ENCODE measurements around the gene MSANTD7. TPM values are rescaled to one million over a fixed set of nuclear protein-coding genes. Genes with fewer than 3 reads are reported as not detected.

MSANTD7 gene
- total and polyA plus RNA-seq, 2 of the 13 experiments (the other 11 are each of a cell fraction or from before 2014, with no cell fraction given): 3.7 to 16.7 TPM

DNA sequence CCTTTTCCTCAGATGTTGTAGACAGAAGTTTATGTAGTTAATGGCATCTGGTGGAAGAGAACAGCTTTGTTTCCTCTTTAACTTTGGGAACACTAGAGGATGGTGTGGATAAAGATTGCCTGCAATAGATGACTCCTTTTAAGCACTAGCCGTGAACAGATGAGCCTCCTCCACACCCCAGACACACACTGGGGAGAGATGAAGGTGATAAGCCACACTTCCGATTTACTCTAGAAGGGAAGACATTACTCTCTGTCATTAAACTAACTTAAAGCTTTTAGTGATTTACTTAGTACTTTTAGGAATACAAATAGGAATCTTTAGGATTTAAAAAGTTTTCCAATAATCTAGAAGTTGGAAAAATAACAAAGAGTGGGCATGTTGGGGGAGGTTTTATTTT, 6.8 kb downstream of the MSANTD7 start (continued):
- TF ChIP-seq, protein P1, sequence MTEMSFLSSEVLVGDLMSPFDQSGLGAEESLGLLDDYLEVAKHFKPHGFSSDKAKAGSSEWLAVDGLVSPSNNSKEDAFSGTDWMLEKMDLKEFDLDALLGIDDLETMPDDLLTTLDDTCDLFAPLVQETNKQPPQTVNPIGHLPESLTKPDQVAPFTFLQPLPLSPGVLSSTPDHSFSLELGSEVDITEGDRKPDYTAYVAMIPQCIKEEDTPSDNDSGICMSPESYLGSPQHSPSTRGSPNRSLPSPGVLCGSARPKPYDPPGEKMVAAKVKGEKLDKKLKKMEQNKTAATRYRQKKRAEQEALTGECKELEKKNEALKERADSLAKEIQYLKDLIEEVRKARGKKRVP (CRISPR knock-in tag; IDR thresholded peaks at IDR 0.05): no peak
- TF ChIP-seq ZNF510 (CRISPR knock-in tag; IDR thresholded peaks at IDR 0.05; ENCODE audit: low read depth): no peak
- no peak for TF ChIP-seq ZNF780A (CRISPR knock-in tag; IDR thresholded peaks at IDR 0.05)
- TF ChIP-seq, protein P2, sequence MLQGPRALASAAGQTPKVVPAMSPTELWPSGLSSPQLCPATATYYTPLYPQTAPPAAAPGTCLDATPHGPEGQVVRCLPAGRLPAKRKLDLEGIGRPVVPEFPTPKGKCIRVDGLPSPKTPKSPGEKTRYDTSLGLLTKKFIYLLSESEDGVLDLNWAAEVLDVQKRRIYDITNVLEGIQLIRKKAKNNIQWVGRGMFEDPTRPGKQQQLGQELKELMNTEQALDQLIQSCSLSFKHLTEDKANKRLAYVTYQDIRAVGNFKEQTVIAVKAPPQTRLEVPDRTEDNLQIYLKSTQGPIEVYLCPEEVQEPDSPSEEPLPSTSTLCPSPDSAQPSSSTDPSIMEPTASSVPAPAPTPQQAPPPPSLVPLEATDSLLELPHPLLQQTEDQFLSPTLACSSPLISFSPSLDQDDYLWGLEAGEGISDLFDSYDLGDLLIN (CRISPR knock-in tag; IDR thresholded peaks at IDR 0.05; ENCODE audit: borderline replicate concordance): no peak
- TF ChIP-seq MLLT10 (CRISPR knock-in tag; IDR thresholded peaks at IDR 0.05): no peak
- TF ChIP-seq SCMH1 (CRISPR knock-in tag; IDR thresholded peaks at IDR 0.05; ENCODE audit: borderline replicate concordance): no peak
- TF ChIP-seq, protein P3, sequence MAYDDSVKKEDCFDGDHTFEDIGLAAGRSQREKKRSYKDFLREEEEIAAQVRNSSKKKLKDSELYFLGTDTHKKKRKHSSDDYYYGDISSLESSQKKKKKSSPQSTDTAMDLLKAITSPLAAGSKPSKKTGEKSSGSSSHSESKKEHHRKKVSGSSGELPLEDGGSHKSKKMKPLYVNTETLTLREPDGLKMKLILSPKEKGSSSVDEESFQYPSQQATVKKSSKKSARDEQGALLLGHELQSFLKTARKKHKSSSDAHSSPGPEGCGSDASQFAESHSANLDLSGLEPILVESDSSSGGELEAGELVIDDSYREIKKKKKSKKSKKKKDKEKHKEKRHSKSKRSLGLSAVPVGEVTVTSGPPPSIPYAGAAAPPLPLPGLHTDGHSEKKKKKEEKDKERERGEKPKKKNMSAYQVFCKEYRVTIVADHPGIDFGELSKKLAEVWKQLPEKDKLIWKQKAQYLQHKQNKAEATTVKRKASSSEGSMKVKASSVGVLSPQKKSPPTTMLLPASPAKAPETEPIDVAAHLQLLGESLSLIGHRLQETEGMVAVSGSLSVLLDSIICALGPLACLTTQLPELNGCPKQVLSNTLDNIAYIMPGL (CRISPR knock-in tag; IDR thresholded peaks at IDR 0.05; ENCODE audit: borderline replicate concordance in 1 of 2, low read depth in 1 of 2): no peak
- TF ChIP-seq ADNP (CRISPR knock-in tag; IDR thresholded peaks at IDR 0.05): no peak
- no peak for TF ChIP-seq ZNF569 (CRISPR knock-in tag; IDR thresholded peaks at IDR 0.05; ENCODE audit: borderline replicate concordance)
- TF ChIP-seq ZNF335 (CRISPR knock-in tag; IDR thresholded peaks at IDR 0.05): no peak
- TF ChIP-seq TARDBP (CRISPR knock-in tag; IDR thresholded peaks at IDR 0.05): no peak
- no peak for TF ChIP-seq ZNF773 (CRISPR knock-in tag; IDR thresholded peaks at IDR 0.05; ENCODE audit: borderline replicate concordance)
- no peak for TF ChIP-seq NR2F2 (IDR thresholded peaks at IDR 0.05; ENCODE audit: borderline replicate concordance, low read depth)
- no peak for TF ChIP-seq RARA (CRISPR knock-in tag; IDR thresholded peaks at IDR 0.05)
- TF ChIP-seq, protein P4, sequence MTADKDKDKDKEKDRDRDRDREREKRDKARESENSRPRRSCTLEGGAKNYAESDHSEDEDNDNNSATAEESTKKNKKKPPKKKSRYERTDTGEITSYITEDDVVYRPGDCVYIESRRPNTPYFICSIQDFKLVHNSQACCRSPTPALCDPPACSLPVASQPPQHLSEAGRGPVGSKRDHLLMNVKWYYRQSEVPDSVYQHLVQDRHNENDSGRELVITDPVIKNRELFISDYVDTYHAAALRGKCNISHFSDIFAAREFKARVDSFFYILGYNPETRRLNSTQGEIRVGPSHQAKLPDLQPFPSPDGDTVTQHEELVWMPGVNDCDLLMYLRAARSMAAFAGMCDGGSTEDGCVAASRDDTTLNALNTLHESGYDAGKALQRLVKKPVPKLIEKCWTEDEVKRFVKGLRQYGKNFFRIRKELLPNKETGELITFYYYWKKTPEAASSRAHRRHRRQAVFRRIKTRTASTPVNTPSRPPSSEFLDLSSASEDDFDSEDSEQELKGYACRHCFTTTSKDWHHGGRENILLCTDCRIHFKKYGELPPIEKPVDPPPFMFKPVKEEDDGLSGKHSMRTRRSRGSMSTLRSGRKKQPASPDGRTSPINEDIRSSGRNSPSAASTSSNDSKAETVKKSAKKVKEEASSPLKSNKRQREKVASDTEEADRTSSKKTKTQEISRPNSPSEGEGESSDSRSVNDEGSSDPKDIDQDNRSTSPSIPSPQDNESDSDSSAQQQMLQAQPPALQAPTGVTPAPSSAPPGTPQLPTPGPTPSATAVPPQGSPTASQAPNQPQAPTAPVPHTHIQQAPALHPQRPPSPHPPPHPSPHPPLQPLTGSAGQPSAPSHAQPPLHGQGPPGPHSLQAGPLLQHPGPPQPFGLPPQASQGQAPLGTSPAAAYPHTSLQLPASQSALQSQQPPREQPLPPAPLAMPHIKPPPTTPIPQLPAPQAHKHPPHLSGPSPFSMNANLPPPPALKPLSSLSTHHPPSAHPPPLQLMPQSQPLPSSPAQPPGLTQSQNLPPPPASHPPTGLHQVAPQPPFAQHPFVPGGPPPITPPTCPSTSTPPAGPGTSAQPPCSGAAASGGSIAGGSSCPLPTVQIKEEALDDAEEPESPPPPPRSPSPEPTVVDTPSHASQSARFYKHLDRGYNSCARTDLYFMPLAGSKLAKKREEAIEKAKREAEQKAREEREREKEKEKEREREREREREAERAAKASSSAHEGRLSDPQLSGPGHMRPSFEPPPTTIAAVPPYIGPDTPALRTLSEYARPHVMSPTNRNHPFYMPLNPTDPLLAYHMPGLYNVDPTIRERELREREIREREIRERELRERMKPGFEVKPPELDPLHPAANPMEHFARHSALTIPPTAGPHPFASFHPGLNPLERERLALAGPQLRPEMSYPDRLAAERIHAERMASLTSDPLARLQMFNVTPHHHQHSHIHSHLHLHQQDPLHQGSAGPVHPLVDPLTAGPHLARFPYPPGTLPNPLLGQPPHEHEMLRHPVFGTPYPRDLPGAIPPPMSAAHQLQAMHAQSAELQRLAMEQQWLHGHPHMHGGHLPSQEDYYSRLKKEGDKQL (CRISPR knock-in tag; IDR thresholded peaks at IDR 0.05; ENCODE audit: low read depth): no peak
